Measurements from ENCODE around the gene CDC42BPA. TPM values are rescaled to one million over a fixed set of nuclear protein-coding genes. Genes with fewer than 3 reads are reported as not detected.

Gene CDC42BPA
- total and polyA plus RNA-seq, 9 of the 15 experiments (the other 6 are each of a cell fraction or from before 2014, with no cell fraction given) = 8.0 to 77.5 (median 52.1) TPM

GRCh38 chr1:227225715-227226346 lies 92.5 kb downstream of the CDC42BPA start (continued):
- TF ChIP-seq HDAC8 (tag; IDR thresholded peaks at IDR 0.05) = no peak
- peak; percentile 11; the same call in 1 of the 2 replicates for TF ChIP-seq MECOM (CRISPR knock-in tag; IDR thresholded peaks at IDR 0.05)
- TF ChIP-seq ZNF3 (CRISPR knock-in tag; IDR thresholded peaks at IDR 0.05) = no peak
- no peak for TF ChIP-seq TCF7L2 (IDR thresholded peaks at IDR 0.05; ENCODE audit: low read depth, low read length)
- TF ChIP-seq, protein P1, sequence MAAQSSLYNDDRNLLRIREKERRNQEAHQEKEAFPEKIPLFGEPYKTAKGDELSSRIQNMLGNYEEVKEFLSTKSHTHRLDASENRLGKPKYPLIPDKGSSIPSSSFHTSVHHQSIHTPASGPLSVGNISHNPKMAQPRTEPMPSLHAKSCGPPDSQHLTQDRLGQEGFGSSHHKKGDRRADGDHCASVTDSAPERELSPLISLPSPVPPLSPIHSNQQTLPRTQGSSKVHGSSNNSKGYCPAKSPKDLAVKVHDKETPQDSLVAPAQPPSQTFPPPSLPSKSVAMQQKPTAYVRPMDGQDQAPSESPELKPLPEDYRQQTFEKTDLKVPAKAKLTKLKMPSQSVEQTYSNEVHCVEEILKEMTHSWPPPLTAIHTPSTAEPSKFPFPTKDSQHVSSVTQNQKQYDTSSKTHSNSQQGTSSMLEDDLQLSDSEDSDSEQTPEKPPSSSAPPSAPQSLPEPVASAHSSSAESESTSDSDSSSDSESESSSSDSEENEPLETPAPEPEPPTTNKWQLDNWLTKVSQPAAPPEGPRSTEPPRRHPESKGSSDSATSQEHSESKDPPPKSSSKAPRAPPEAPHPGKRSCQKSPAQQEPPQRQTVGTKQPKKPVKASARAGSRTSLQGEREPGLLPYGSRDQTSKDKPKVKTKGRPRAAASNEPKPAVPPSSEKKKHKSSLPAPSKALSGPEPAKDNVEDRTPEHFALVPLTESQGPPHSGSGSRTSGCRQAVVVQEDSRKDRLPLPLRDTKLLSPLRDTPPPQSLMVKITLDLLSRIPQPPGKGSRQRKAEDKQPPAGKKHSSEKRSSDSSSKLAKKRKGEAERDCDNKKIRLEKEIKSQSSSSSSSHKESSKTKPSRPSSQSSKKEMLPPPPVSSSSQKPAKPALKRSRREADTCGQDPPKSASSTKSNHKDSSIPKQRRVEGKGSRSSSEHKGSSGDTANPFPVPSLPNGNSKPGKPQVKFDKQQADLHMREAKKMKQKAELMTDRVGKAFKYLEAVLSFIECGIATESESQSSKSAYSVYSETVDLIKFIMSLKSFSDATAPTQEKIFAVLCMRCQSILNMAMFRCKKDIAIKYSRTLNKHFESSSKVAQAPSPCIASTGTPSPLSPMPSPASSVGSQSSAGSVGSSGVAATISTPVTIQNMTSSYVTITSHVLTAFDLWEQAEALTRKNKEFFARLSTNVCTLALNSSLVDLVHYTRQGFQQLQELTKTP (IDR thresholded peaks at IDR 0.05; ENCODE audit: low read depth in 1 of 2, partially characterized antibody in 2 of 2) = peak in 1 of 2 experiments; percentile 54
- TF ChIP-seq ZNF23 (CRISPR knock-in tag; IDR thresholded peaks at IDR 0.05) = no peak
